Ramos (cell line): Measurements from ENCODE around the gene ZFAND3.
"Not testable (repeated sequence)": the region's sequence is repeated elsewhere in the genome, so short reads cannot be mapped to it uniquely, and the experiment has no call there.

Source experiments
- in situ Hi-C: fragments of 300-500 bp; cut with MboI; formaldehyde crosslinking; loops from one replicate; pipeline ENCODE4 v1.14.3; 2022; ENCODE audit warnings: low sequenced_read_pairs; ENCODE audit not compliant: unreplicated experiment

ZFAND3 gene

GRCh38 chr6:37882724-37883413, 63.3 kb downstream of the ZFAND3 start:
- in situ Hi-C loops, result no loop called here

GRCh38 chr6:37884548-37884947, 65.0 kb downstream of the ZFAND3 start:
- in situ Hi-C loops, result no loop called here

DNA sequence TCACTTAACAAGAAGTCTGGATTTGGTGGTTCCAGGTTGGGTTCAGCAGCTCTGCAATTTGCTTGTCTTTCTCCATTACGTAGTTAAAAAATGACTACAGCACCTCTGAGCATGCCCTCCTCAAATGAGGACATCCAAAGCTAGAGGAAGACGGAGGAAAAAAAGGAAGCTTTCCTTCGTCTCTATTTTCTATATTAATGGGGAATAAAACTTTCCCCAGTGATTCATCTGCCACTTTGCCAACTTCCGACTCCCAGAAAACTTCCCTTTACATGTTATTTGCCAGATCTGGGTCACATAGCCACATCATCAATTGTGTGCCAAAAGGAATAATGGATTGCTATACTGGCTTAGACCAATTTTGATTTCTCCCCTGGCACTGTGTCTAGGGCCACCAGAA, 69.5 kb downstream of the ZFAND3 start:
- in situ Hi-C loops, result no loop called here

DNA sequence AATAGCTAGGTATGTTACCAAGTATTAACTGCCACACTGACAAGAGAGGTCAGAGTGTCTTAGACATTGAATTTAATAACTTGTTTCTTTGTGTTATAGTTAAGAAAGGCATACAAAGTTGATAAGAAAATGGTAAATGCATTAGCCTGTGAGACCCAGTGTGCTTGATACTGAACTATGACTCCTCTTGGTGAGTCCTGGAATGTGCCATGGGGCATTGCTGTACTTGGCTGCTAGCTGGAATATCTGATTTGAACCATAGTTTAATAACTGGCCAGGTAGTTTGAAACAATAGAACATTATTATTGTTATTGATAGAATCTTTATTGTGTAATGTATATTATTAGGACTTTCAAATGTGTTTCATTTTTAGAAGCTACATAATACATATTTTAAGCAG, 70.0 kb downstream of the ZFAND3 start:
- in situ Hi-C loops, result no loop called here

DNA sequence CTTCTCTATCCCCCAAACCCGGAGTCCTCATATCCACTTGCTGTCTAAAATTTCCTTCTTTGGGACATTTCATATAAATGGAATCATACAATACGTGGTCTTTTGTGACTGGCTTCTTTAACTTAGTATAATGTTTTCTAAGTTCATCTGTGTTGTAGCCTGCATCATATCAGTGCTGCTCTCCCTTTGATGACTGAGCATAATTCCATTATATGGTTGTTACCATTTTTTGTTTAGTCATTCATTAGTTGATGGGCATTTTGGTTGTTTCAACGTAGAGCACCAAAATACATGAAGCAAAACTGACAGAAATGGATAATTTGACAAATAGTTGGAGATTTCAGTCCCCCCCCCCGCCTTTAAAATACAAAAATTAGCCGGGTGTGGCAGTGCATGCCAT, 71.5 kb downstream of the ZFAND3 start:
- in situ Hi-C loops, result no loop called here

DNA sequence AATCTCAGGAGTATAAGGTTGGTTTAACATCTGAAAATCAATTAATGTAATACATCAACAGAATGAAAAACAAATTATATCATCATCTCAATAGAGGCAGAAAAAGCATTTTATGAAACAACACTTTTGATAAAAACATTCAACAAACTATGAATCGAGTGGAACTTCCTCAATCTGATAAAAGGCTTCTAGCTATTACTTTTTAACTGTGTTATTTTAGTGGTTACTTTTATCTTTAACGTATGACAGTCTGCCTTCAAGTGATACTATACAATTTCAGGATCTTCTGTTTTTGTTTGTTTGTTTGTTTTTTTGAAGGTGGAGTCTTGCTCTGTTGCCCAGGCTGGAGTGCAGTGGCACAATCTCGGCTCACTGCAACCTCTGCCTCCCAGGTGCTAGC, 73.7 kb downstream of the ZFAND3 start:
- in situ Hi-C loops, result no loop called here

DNA sequence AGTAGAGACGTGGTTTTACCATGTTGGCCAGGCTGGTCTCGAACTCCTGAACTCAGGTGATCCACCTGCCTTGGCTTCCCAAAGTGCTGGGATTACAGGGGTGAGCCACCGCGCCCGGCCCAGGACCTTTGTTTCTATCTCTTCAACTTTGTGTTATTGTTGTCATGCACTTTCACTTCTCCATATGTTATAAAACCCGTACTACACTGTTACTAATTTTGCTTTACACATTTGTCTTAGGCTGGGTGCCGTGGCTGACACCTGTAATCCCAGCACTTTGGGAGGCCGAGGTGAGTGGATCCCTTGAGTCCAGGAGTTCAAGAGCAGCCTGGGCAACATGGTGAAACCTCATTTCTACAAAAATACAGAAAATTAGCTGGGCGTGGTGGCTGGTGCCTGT, 74.2 kb downstream of the ZFAND3 start:
- in situ Hi-C loops, result not testable (repeated sequence)

DNA sequence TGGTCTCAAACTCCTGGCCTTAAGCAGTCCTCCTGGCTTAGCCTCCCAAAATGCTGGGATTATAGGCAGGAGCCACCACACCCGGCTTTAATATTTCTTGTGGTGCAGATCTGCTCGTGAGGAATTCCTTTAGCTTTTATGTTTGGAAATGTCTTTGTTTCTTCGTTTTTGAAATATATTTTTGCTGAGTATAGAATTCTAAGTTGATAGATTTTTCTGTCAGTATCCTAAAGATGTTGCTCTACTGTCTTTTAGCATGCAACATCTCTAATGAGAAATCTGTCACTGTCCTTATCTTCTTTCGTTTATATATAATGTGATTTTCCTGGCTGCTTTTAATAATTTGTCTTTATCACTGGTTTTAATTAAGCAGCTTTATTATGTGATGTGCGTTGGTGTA, 75.1 kb downstream of the ZFAND3 start:
- in situ Hi-C loops, result no loop called here

GRCh38 chr6:37897321-37897720, 77.8 kb downstream of the ZFAND3 start:
- in situ Hi-C loops, result no loop called here

- in situ Hi-C loops, result no loop called here
Observed at GRCh38 chr6:37897818-37898515, 78.4 kb downstream of the ZFAND3 start.

- in situ Hi-C loops, result no loop called here
Observed at GRCh38 chr6:37903351-37904340, 84.1 kb downstream of the ZFAND3 start.

DNA sequence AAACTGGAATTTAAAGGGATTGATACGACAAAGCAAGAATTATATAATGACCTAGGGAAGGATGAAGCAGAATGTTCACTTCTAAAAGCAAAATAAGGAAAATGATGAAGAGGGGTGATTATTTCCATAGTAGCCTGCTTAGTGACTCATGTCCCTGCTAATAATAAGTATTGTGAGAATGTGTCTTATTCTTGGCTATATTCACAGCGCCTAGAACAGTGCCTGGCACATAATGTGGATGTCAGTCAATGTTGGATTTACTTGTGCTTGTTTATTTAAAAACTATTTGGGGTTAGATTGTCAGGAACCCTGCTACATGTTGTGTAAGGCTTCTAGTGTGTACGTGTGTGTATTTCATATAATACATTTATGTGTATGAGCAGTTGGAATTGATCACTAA, 85.1 kb downstream of the ZFAND3 start:
- in situ Hi-C loops, result no loop called here

DNA sequence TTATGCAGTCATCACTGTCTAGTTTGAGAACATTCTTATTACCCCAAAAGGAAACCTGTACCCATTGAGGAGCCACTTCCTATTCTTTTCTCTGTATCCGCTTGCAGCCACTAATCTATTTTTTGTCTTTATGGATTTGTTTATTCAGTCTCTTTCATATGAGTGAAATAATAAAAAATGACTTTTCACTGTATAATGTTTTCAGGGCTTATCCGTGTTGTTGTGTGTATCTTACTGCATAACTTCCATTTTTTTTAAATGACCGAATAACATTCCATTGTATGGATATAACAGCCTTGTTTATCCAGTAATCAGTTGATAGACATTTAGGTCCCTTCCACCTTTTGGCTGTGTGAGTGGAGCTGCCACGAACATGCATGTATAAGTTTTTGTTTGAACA, 86.6 kb downstream of the ZFAND3 start:
- in situ Hi-C loops, result no loop called here

- in situ Hi-C loops, result no loop called here
Observed at GRCh38 chr6:37910998-37911397, 91.5 kb downstream of the ZFAND3 start.

- in situ Hi-C loops, result no loop called here
Observed at GRCh38 chr6:37913210-37913609, 93.7 kb downstream of the ZFAND3 start.

DNA sequence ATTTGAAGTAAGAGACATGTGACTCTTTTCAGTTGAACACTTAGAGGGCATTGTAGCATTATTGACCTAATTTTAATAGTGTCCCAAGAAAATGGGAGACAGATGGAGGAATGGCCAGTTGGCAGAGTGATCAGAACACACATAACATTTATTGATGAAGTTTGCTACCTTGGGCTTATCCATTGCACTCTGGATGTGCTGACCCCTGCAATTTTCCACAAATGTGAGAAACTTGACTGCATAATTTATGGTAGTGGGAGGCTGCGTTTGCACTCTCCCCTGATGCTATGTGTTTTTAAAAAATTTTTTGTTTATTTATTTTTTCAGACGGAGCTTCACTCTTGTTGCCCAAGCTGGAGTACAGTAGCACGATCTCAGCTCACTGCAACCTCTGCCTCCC, 95.9 kb downstream of the ZFAND3 start:
- in situ Hi-C loops, result no loop called here

- in situ Hi-C loops, result no loop called here
Observed at GRCh38 chr6:37916149-37916548, 96.6 kb downstream of the ZFAND3 start.

DNA sequence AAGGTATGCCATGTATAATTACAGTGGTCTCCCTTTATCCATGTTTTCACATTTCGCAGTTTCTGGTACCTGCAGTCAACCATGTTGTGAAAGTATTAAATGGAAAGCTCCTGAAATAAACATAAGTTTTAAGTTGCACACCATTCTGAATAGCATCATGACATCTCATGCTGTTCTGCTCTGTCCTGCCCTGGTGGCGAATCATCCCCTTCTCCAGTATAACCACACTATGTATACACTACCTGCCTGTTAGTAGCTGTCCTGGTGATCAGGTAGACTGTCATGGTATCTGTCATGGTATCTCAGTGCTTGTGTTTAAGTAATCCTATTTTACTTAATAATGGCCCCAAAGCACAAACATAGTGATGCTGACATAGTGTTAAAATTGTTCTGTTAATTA, 97.1 kb downstream of the ZFAND3 start:
- in situ Hi-C loops, result no loop called here

DNA sequence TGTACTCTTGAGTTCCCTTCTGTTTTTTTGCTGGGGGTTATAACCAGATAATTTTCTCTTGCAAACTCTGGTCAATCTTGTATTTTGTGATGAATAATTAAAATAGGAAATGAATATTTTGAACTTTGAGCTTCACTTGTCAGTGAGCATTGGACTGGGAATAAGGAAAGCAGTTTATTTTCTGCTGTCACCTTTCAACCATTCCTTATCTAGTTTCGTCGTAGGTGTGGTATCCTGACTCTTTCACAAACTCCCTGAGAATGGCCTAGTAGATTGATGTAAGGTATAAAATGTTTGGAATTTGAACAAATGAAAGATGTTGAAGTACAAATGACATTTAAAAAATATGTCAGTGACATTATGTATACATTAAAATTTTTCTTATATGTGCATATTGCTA, 98.0 kb downstream of the ZFAND3 start:
- in situ Hi-C loops, result no loop called here

DNA sequence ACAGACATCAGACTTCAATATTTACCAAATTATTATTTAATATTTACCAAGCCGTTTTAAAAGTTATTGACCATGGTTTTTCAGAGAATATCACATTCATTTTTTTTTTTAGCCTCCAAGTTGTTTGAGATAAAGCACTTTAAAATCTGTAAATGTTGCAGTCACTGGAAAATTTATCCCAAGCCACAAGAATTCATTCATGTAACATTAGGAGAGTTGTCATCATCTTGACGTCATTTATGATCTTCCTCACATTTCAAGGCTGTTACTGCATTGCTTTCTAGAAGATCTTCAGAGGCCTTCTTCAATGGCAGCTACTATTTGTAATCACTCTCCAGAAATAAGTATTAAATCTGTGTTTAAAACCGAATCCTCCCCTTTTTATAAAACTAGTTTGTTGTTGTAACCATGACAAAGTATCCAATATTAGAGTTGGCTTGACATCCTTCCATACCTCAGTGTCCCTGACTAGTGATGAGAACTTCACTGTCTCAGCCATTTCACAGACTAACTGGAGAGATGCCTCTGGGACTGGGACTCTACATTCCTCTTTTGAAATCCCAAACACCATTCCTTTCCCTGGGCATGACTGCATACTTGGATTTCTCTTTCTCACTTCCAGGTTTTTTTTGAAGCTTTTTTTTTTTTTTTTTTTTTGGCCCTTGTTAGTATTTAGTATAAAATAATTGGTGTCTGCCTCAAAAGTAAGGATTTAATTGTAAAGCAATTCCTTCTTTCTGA, 100.1 kb downstream of the ZFAND3 start:
- in situ Hi-C loops, result no loop called here
